K562 (cell line): ENCODE measurements around the gene PRDX2. TPM values are rescaled to one million over a fixed set of nuclear protein-coding genes. Genes with fewer than 3 reads are reported as not detected.

Experiments
- ESRRB ChIP-seq: fragments of 250-450 bp; sonication (Bioruptor Pico); IDR thresholded peaks from 2 replicates; pipeline ENCODE4 v1.5.0; 2020; ENCODE audit warnings: mild to moderate bottlenecking, moderate library complexity, borderline replicate concordance
- FOXM1 ChIP-seq, 2 experiments: fragments of 450-650 bp in 1 of 2; sonication (generic) in 1 of 2; formaldehyde crosslinking in 1 of 2; IDR thresholded peaks; 2 replicates each; pipeline versions ENCODE4 v1.6.1 to v1.9.0; 2017 to 2022; ENCODE audit warnings: low read depth in 2 of 2, mild to moderate bottlenecking in 2 of 2, missing genetic modification reagents in 1 of 2, moderate library complexity in 1 of 2
- GTF2B ChIP-seq: IDR thresholded peaks from 2 replicates; pipeline ENCODE4 v1.6.1; 2011; ENCODE audit not compliant: insufficient read length; ENCODE audit errors: extremely low read depth
- HDAC3 ChIP-seq: fragments of 450-650 bp; IDR thresholded peaks from 2 replicates; pipeline ENCODE4 v1.6.1; 2018; ENCODE audit warnings: borderline replicate concordance, mild to moderate bottlenecking, moderate library complexity; ENCODE audit not compliant: partially characterized antibody
- JUN ChIP-seq, 2 experiments: sonication (generic) in 1 of 2; formaldehyde crosslinking in 1 of 2; IDR thresholded peaks; 2 replicates each; pipeline versions ENCODE4 v1.6.1 to v1.8.0; 2012 to 2022; ENCODE audit warnings: borderline replicate concordance in 2 of 2, mild to moderate bottlenecking in 2 of 2, improper control_type of control experiment in 1 of 2, low read depth in 1 of 2, low read length in 1 of 2, missing genetic modification reagents in 1 of 2
- MAX ChIP-seq: sonication (generic); formaldehyde crosslinking; IDR thresholded peaks from 2 replicates; pipeline ENCODE4 v1.9.0; 2022; ENCODE audit warnings: mild to moderate bottlenecking, missing genetic modification reagents
- NBN ChIP-seq: fragments of 450-650 bp; IDR thresholded peaks from 2 replicates; pipeline ENCODE4 v1.6.1; 2016; ENCODE audit warnings: low read depth, mild to moderate bottlenecking
- RFX1 ChIP-seq: fragments of 450-650 bp; IDR thresholded peaks from 2 replicates; pipeline ENCODE4 v1.6.1; 2016; ENCODE audit warnings: mild to moderate bottlenecking, moderate library complexity
- SAFB2 ChIP-seq: fragments of 200-400 bp; formaldehyde crosslinking; IDR thresholded peaks from 2 replicates; pipeline ENCODE4 v1.6.1; 2018; ENCODE audit warnings: borderline replicate concordance, low read length, low read depth, moderate library complexity; ENCODE audit not compliant: severe bottlenecking
- TAF1 ChIP-seq: IDR thresholded peaks from 2 replicates; pipeline ENCODE4 v1.6.1; 2011; ENCODE audit warnings: mild to moderate bottlenecking, low read length, moderate library complexity; ENCODE audit not compliant: insufficient read depth, control insufficient read depth, severe bottlenecking; ENCODE audit errors: extremely low read depth
- ZBTB43 ChIP-seq: sonication (generic); formaldehyde crosslinking; IDR thresholded peaks from 2 replicates; pipeline ENCODE4 v1.8.0; 2023; ENCODE audit warnings: mild to moderate bottlenecking, missing genetic modification reagents
- ZNF445 ChIP-seq: fragments of 250-450 bp; sonication (Bioruptor Pico); IDR thresholded peaks from 2 replicates; pipeline ENCODE4 v1.4.0; 2020; ENCODE audit warnings: low read depth, mild to moderate bottlenecking, moderate library complexity
- polyA plus RNA-seq, 8 experiments: library from polyadenylated mRNA; depleted of rRNA in 4 of 8; stranded (reverse) in 5 of 8; unstranded in 3 of 8; fragments of >200 nt; fragmentation: Nextera tagmentation in 2 of 8; fragmentation: Illumina TruSeq in 1 of 8; extraction: Ambion mirVana in 2 of 8; extraction: Trizol in 1 of 8; gene quantifications; 2 replicates each; pipeline versions ENCODE4 v1.2.1 to v1.2.3, GENCODE V29; 2011 to 2014; ENCODE audit warnings: inconsistent platforms in 1 of 8, missing spikeins in 1 of 8
- total RNA-seq, 7 experiments: library from RNA; depleted of rRNA in 6 of 7; stranded (reverse); fragments of >200 nt in 6 of 7; fragmentation: Illumina TruSeq in 2 of 7; extraction: Trizol in 2 of 7; gene quantifications; 2 replicates each; pipeline versions ENCODE4 v1.2.1 to v1.2.3, GENCODE V29; 2011 to 2021; ENCODE audit warnings: low replicate concordance in 1 of 7
- TF ChIP-seq, protein P1 (sequence below): fragments of 250-450 bp; sonication (Bioruptor Pico); IDR thresholded peaks from 2 replicates; pipeline ENCODE4 v1.5.0; 2021; ENCODE audit warnings: mild to moderate bottlenecking, moderate library complexity
- TF ChIP-seq, protein P2 (sequence below), 2 experiments: fragments of 450-650 bp in 1 of 2; sonication (generic) in 1 of 2; formaldehyde crosslinking in 1 of 2; IDR thresholded peaks in 1 of 2; conservative IDR thresholded peaks in 1 of 2; 2 replicates each; pipeline versions ENCODE4 v1.6.1 to v1.8.1; 2016 to 2023; ENCODE audit warnings: mild to moderate bottlenecking in 2 of 2, moderate library complexity in 2 of 2, inconsistent platforms in 1 of 2, missing genetic modification reagents in 1 of 2
- TF ChIP-seq, protein P3 (sequence below): fragments of 450-650 bp; formaldehyde crosslinking; IDR thresholded peaks from 2 replicates; pipeline ENCODE4 v1.4.0; 2022; ENCODE audit warnings: mild to moderate bottlenecking, moderate library complexity
- TF ChIP-seq, protein P4 (sequence below): sonication (generic); formaldehyde crosslinking; IDR thresholded peaks from 2 replicates; pipeline ENCODE4 v1.8.0; 2022; ENCODE audit warnings: missing genetic modification reagents, mild to moderate bottlenecking, moderate library complexity, borderline replicate concordance

PRDX2 gene
- total and polyA plus RNA-seq, 9 of the 15 experiments (the other 6 are each of a cell fraction or from before 2014, with no cell fraction given) = 206 to 1,183 (median 415) TPM

DNA sequence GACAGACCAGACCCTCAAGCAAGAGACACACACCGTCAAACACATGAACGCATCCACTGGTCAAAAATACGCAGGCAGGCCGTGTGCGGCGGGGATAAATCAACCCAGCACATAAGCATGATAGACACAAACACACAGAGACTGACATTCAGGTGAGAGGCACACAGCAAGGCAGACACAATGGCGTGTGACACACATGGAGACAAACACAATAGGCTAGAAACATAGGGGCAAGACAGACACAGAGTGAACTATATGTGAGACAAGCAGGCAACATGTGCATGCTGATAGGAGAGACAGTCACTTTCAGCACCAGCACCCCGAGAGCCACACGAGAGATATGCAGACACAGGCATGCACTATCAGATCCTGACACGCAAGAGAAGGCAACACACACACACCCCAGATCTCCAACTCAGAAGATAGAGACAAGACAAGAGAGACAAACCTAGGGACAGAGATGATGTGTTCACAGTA is 17.2 kb downstream of the PRDX2 start (continued):
- TF ChIP-seq, protein P1, sequence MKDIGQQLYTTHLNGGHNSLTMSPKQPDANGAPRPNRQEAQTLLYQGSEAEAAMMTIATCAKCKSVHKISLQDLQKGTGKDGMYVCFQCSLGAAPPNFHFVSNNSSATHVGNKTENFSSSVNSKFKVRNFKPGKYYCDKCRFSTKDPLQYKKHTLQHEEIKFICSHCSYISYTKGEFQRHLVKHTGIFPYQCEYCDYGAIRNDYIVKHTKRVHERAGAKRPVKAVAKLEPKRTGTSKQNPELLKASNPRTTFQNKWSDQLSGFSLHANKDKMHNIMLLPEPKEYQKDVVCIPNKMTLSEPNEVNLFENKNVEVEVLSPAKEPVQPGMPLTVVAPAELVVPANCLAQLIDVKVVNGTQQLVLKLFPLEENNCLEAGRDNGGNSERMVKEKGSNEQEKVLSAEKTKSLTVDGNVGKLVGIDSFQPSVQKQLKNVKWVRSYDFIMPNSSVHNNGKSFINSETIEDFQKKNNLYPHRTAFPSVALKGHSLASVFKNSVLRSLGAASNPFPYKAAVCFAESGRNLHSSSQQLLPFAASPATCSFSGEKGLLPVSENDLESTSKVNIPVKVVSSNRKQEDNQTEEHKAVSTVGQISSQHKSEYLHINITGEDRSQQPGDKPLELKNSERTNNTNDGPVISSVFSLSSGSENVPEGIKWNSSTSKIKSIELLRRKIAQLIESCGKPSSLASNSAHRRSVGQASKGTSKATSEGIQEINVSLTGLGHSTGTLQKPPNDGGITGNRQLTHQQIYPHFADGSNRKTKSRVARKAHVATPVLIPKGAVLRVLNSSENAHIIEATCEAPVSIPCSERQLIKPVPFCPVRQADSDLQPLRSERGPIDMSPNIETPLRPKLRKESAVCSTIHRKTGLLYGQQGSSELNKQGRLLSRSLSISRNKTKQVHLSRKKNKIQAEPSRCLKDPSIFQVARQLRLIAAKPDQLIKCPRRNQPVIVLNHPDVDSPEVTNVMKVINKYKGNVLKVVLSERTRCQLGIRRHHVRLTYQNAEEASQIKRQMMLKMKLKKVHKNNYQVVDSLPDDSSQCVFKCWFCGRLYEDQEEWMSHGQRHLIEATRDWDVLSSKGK (CRISPR knock-in tag) = no peak
- TF ChIP-seq HDAC3 = peak; percentile 74
- TF ChIP-seq NBN = peak; percentile 58; the same call in 1 of the 2 replicates
- TF ChIP-seq ESRRB = no peak
- no peak for TF ChIP-seq SAFB2
- peak; percentile 78 for TF ChIP-seq FOXM1 (IDR thresholded peaks at IDR 0.05; ENCODE audit: low read depth)
- no peak for TF ChIP-seq FOXM1 (CRISPR knock-in tag; IDR thresholded peaks at IDR 0.05; ENCODE audit: low read depth)
- TF ChIP-seq, protein P2, sequence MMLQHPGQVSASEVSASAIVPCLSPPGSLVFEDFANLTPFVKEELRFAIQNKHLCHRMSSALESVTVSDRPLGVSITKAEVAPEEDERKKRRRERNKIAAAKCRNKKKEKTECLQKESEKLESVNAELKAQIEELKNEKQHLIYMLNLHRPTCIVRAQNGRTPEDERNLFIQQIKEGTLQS (IDR thresholded peaks at IDR 0.05) = peak; percentile 66; the same call in 1 of the 2 replicates
- TF ChIP-seq, protein P2 (CRISPR knock-in tag; conservative IDR thresholded peaks at IDR 0.05) = peak; percentile 54; the same call in 1 of the 2 replicates
- TF ChIP-seq RFX1 = no peak
- TF ChIP-seq, protein P3, sequence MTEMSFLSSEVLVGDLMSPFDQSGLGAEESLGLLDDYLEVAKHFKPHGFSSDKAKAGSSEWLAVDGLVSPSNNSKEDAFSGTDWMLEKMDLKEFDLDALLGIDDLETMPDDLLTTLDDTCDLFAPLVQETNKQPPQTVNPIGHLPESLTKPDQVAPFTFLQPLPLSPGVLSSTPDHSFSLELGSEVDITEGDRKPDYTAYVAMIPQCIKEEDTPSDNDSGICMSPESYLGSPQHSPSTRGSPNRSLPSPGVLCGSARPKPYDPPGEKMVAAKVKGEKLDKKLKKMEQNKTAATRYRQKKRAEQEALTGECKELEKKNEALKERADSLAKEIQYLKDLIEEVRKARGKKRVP = peak; percentile 88
- no peak for TF ChIP-seq TAF1
- 0 out of 2 replicates have a peak, but pooled peaks have one; percentile 76 for TF ChIP-seq ZBTB43 (CRISPR knock-in tag)
- TF ChIP-seq ZNF445 = no peak
- TF ChIP-seq GTF2B = no peak
- TF ChIP-seq MAX (CRISPR knock-in tag) = no peak; the same call in none of the 2 replicates
- TF ChIP-seq, protein P4, sequence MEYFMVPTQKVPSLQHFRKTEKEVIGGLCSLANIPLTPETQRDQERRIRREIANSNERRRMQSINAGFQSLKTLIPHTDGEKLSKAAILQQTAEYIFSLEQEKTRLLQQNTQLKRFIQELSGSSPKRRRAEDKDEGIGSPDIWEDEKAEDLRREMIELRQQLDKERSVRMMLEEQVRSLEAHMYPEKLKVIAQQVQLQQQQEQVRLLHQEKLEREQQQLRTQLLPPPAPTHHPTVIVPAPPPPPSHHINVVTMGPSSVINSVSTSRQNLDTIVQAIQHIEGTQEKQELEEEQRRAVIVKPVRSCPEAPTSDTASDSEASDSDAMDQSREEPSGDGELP (CRISPR knock-in tag) = peak; percentile 82
- peak; percentile 50; the same call in 1 of the 2 replicates for TF ChIP-seq JUN (IDR thresholded peaks at IDR 0.05; ENCODE audit: borderline replicate concordance, low read depth, low read length)
- no peak for TF ChIP-seq JUN (CRISPR knock-in tag; IDR thresholded peaks at IDR 0.05; ENCODE audit: borderline replicate concordance)
